ENCODE measurements around the gene UNC13B. TPM values are rescaled to one million over a fixed set of nuclear protein-coding genes. Genes with fewer than 3 reads are reported as not detected.

Gene UNC13B
- total RNA-seq, result 26.5 TPM

DNA sequence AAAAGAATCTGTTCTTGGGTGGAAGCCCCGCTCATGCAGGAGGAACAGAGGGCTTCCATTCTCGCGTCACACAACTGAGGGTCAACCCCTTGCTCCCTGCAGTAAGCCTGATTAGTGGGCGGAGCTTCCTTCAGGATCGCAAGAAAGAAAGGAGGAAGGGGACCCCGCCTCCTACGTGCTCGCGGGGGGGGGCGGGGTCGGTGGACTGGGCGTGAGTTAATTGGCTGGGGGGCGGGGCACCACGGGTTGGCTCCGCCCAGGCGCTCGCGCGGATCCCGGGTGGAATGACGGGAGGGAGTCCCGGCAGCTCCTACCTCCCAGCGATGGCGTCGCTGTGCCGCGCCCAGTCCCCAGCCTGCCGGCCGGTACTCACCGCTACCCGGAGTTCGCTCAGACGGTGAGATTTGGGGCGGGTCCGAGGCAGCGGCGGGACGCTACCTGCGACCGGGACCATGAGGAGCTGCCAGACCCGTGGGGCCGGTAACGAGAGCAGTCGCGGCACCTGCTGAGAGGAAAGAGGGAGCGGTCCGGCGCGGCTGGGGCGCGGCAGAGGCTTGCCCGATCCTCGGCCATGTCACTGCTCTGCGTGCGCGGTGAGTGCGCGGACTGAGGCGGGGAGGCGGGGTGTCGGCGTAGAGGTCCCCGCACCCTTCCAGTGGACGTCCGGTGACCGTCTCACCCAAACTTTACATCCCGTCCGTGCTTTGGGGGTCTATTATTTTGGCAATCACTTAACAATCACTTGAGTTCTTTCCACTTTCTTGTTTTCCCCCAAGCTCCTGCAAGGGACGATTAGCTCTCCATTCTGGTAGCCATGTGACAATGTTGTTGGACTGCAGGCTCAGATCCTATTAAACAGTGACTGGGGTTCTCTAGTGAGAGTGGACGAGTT is at the start of gene UNC13B:
UNC13B (plus strand) TSS at position 297 of the 892 bp plus-strand sequence; CDS start at position 572, 275 bp downstream.

DNA sequence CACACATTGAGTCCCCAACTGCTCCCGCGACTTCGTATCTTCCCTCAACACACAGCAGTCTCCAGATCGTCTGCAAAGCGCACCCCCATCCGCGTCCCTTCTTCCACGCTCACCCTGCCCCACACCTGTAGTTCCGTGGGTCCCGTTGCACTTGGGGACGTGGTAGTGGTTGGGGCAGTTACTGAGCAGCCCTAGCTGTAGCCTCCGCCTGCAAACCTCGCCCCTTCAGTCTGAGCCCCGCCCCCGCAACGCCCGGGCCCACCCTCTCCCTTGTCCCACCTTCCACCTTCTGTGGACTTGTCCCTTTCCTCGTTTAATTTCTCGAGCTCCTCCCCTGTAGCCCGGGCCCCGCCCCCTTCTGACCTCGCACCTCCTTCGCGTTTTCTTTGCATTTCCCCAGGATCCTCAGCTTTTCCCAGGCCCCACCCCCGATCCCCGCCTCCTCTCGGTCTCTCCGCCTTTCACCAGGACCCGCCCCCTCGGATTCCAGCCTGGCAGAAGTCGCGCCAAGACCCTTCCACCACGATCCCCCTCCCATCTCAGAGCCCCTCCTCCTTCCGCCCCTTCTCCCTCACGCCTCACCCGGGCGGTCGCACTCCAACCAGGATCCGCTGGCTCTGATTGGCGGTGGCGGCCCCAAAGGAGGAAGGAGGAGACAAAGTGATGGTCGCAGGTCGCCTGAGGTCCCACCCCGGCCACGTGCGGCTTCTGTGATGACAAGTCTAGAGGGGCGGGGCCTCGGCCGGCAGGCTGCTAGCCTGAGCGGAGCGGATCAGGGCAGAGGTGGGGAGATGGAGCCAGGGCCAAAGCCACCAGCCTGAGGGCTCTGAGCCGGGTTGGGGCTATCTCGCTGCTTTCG is 45.9 kb upstream of the UNC13B start, which contains the start of gene ATOSB:
ATOSB (minus strand) TSS at position 183 of the 859 bp plus-strand sequence. CDS start 7,588 bp downstream, outside the sequence.

Other genes with a start within 250 kb of the UNC13B start
- 45.2 TPM for gene PHF24, start 203.7 kb upstream of the UNC13B start, total RNA-seq
- 35.1 TPM for gene DNAJB5, start 172.3 kb upstream of the UNC13B start, total RNA-seq
- gene VCP, start 89.4 kb upstream of the UNC13B start, total RNA-seq, result 193 TPM
- gene FANCG, start 82.1 kb upstream of the UNC13B start, total RNA-seq, result 26.5 TPM
- 9.9 TPM for gene PIGO, start 65.4 kb upstream of the UNC13B start, total RNA-seq
- 69.2 TPM for gene STOML2, start 58.9 kb upstream of the UNC13B start, total RNA-seq
- gene ATOSB, start 46.1 kb upstream of the UNC13B start, total RNA-seq, result 19.4 TPM